Glomerular endothelial cell (primary cell): Measurements from ENCODE around the gene PACRG. TPM values are rescaled to one million over a fixed set of nuclear protein-coding genes. Genes with fewer than 3 reads are reported as not detected.

Experiments used
- DNase-seq: peaks from one replicate; pipeline ENCODE4 v3.0.0-alpha.2; 2011; ENCODE audit warnings: low read depth, low spot score; ENCODE audit errors: extremely low read depth
- total RNA-seq: library from RNA; depleted of rRNA; stranded (reverse); fragments of >200 nt; gene quantifications from 2 replicates; pipeline ENCODE4 v1.2.3, GENCODE V29; 2015

The PACRG gene
- total RNA-seq, 1 donor from 2014 or later, result 0.23 TPM

- no peak for DNase-seq
Measured at GRCh38 chr6:163190786-163191185, 463.0 kb downstream of the PACRG start.

- no peak for DNase-seq
Measured at GRCh38 chr6:163191704-163192537, 464.1 kb downstream of the PACRG start.

GRCh38 chr6:163192591-163192990 is 464.8 kb downstream of the PACRG start:
- DNase-seq, result no peak

- no peak for DNase-seq
Measured at GRCh38 chr6:163193326-163193725, 465.6 kb downstream of the PACRG start.

- DNase-seq, result no peak
Measured at GRCh38 chr6:163195721-163196691, 468.2 kb downstream of the PACRG start.

- no peak for DNase-seq
Measured at GRCh38 chr6:163197839-163198238, 470.1 kb downstream of the PACRG start.

- no peak for DNase-seq
Measured at GRCh38 chr6:163198396-163198795, 470.6 kb downstream of the PACRG start.

GRCh38 chr6:163199371-163199770 is 471.6 kb downstream of the PACRG start:
- no peak for DNase-seq

GRCh38 chr6:163200289-163200688 is 472.5 kb downstream of the PACRG start:
- no peak for DNase-seq

- no peak for DNase-seq
Measured at GRCh38 chr6:163200694-163201093, 472.9 kb downstream of the PACRG start.

- no peak for DNase-seq
Measured at GRCh38 chr6:163201855-163202254, 474.1 kb downstream of the PACRG start.

- DNase-seq, result no peak
Measured at GRCh38 chr6:163206196-163206595, 478.4 kb downstream of the PACRG start.

- DNase-seq, result no peak
Measured at GRCh38 chr6:163207431-163208383, 479.9 kb downstream of the PACRG start.

- DNase-seq, result no peak
Measured at GRCh38 chr6:163209005-163209404, 481.2 kb downstream of the PACRG start.

GRCh38 chr6:163212123-163212522 is 484.3 kb downstream of the PACRG start:
- DNase-seq, result no peak

GRCh38 chr6:163214259-163214658 is 486.5 kb downstream of the PACRG start:
- DNase-seq, result no peak

GRCh38 chr6:163218361-163218894 is 490.7 kb downstream of the PACRG start:
- DNase-seq, result no peak

GRCh38 chr6:163226181-163226835 is 498.5 kb downstream of the PACRG start:
- no peak for DNase-seq

- DNase-seq, result no peak
Measured at GRCh38 chr6:163226836-163227485, 499.2 kb downstream of the PACRG start.
